GM12891 (cell line): ENCODE measurements around the gene HPS6.
"Not testable (repeated sequence)": the region's sequence is repeated elsewhere in the genome, so short reads cannot be mapped to it uniquely, and the experiment has no call there.

Source experiments
- DNase-seq: peaks from one replicate; pipeline ENCODE4 v3.0.0; 2011; ENCODE audit warnings: low spot score; ENCODE audit not compliant: insufficient read length
- FAIRE-seq: peaks from 2 replicates; lab custom pipeline; 2011; peaks lifted over from hg19 to GRCh38; lab: Jason Lieb, UNC
- PAX5 ChIP-seq: IDR thresholded peaks from 2 replicates; pipeline ENCODE4 v1.6.1; 2011; ENCODE audit warnings: low read length, moderate library complexity, mild to moderate bottlenecking; ENCODE audit not compliant: insufficient read depth, severe bottlenecking
- POLR2A ChIP-seq: IDR thresholded peaks from 2 replicates; pipeline ENCODE4 v1.6.1; 2011; ENCODE audit warnings: low read depth, low read length, control low read depth
- POLR2AphosphoS5 ChIP-seq: IDR thresholded peaks from 2 replicates; pipeline ENCODE4 v1.6.1; 2011; ENCODE audit warnings: low read depth, low read length, control low read depth
- POU2F2 ChIP-seq: IDR thresholded peaks from 2 replicates; pipeline ENCODE4 v1.6.1; 2011; ENCODE audit warnings: low read depth, mild to moderate bottlenecking, control low read depth, low read length, moderate library complexity
- SPI1 ChIP-seq: IDR thresholded peaks from 2 replicates; pipeline ENCODE4 v1.6.1; 2011; ENCODE audit warnings: low read depth, low read length, control low read depth
- TAF1 ChIP-seq: IDR thresholded peaks from 2 replicates; pipeline ENCODE4 v1.6.1; 2011; ENCODE audit warnings: low read depth, low read length, control low read depth

Gene HPS6

GRCh38 chr10:102045292-102045691, 19.9 kb upstream of the HPS6 start:
- FAIRE-seq (no peak), DNase-seq (no peak)
- TF ChIP-seq TAF1 (no peak), POLR2A (no peak), SPI1 (no peak), POLR2AphosphoS5 (no peak), POU2F2 (no peak), PAX5 (no peak)

DNA sequence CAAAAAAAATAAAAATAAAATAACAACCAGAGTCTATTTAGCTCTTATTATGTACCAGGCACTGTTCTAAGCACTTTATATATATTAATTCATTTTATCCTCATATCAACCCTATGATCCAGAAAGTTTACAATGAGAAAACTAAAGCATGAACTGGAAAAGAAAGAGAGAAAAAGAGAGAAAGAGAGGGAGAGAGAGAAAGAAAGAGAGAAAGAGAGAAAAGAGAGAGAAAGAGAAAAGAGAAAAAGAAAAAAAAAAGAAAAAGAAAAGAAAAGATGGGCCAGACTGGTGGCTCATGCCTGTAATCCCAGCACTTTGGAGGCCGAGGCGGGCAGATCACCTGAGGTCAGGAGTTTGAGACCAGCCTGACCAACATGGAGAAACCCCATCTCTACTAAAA, 19.1 kb upstream of the HPS6 start:
- no peak for TF ChIP-seq TAF1
- DNase-seq (no peak), FAIRE-seq (no peak)

- not testable (repeated sequence) for FAIRE-seq, DNase-seq
These were observed 10.1 kb upstream of the HPS6 start for GRCh38 chr10:102054881-102055646.

- TF ChIP-seq POLR2AphosphoS5, result peak; percentile 43; the same call in 1 of the 2 replicates
- TF ChIP-seq TAF1, result peak; percentile 21; the same call in 1 of the 2 replicates
- no peak for TF ChIP-seq POU2F2
- peak; percentile 52; the same call in 1 of the 2 replicates for TF ChIP-seq POLR2A
- TF ChIP-seq SPI1, result 0 out of 2 replicates have a peak, but pooled peaks have one; percentile 10
- TF ChIP-seq PAX5, result no peak
- FAIRE-seq, result peak; percentile 95
- DNase-seq, result peak; percentile 97
These were observed 9.3 kb upstream of the HPS6 start, which contains the start of gene ARMH3 for GRCh38 chr10:102055647-102056419. Gene ARMH3 (minus strand): TSS chr10:102056173. CDS start chr10:102040114, 16,059 bp downstream.

DNA sequence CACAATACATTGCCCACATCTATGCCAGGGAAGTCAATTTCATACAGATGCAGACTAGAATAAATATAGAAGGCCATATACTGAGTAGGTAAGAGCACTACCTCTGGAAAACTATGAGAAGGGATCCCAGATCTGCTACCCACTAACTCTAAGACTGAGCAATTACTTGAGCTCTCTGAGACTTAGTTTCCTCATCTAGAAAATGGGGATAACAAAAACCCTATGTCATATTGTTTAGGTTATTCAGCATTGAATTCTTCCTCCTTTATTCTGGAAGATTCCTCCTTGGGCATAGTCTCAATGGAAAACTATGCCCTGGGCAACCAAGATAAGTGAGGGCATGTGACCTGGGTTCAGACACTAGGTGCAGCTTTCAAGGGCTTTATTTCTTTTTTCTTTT, 5.2 kb upstream of the HPS6 start:
- no peak for FAIRE-seq
- TF ChIP-seq POLR2AphosphoS5 (no peak), PAX5 (no peak), POLR2A (no peak), SPI1 (no peak), TAF1 (no peak), POU2F2 (no peak)
- DNase-seq, result no peak

- FAIRE-seq (peak; percentile 63), DNase-seq (no peak)
- TF ChIP-seq PAX5, result no peak
- no peak for TF ChIP-seq POLR2AphosphoS5
- TF ChIP-seq SPI1, result no peak
- TF ChIP-seq TAF1, result no peak
- TF ChIP-seq POLR2A, result no peak
- TF ChIP-seq POU2F2, result no peak
These were observed 664 bp upstream of the HPS6 start for GRCh38 chr10:102064503-102064867.

GRCh38 chr10:102065561-102066398, 631 bp downstream of the HPS6 start:
- FAIRE-seq (no peak), DNase-seq (peak; percentile 52)
- TF ChIP-seq TAF1 (no peak), POLR2AphosphoS5 (no peak), SPI1 (no peak), PAX5 (no peak), POLR2A (no peak), POU2F2 (no peak)

- DNase-seq (no peak), FAIRE-seq (no peak)
- no peak for TF ChIP-seq TAF1
- no peak for TF ChIP-seq POU2F2
- no peak for TF ChIP-seq POLR2A
These were observed 1.4 kb downstream of the HPS6 start for GRCh38 chr10:102066399-102067088.
